ENCODE measurements around the gene LRRC47.

GRCh38 chr1:3759164-3759563 is 37.1 kb downstream of the LRRC47 start:
- TF ChIP-seq CTCF (IDR thresholded peaks at IDR 0.05) (no peak), POLR2A (IDR thresholded peaks at IDR 0.05) (no peak)

Measured in uterus (tissue), 2 donors.